Progenitor cell of endocrine pancreas (in vitro differentiated cells): Measurements from ENCODE around the gene KCNIP1. TPM values are rescaled to one million over a fixed set of nuclear protein-coding genes. Genes with fewer than 3 reads are reported as not detected.

Experiments
- DNase-seq: peaks from one replicate; pipeline ENCODE4 v3.0.0; 2021; ENCODE audit warnings: low spot score; ENCODE audit not compliant: unreplicated experiment
- H3K27ac Mint-ChIP-seq: 2 replicates; pipeline ENCODE4 v1.8.0; 2021; ENCODE audit warnings: mild to moderate bottlenecking, moderate library complexity, mixed read lengths
- H3K27me3 Mint-ChIP-seq: 2 replicates; pipeline ENCODE4 v1.8.0; 2021; ENCODE audit warnings: mixed read lengths
- H3K36me3 Mint-ChIP-seq: 2 replicates; pipeline ENCODE4 v1.8.0; 2022; ENCODE audit warnings: mixed read lengths; ENCODE audit not compliant: insufficient read depth
- H3K4me1 Mint-ChIP-seq: 2 replicates; pipeline ENCODE4 v1.8.0; 2021; ENCODE audit warnings: low read depth, mixed read lengths
- H3K4me3 Mint-ChIP-seq: 2 replicates; pipeline ENCODE4 v1.8.0; 2021; ENCODE audit warnings: low read depth, mild to moderate bottlenecking, moderate library complexity, mixed read lengths
- H3K9me3 Mint-ChIP-seq: 2 replicates; pipeline ENCODE4 v1.8.0; 2021; ENCODE audit warnings: low read depth, mixed read lengths
- CTCF ChIP-seq: fragments of 200-600 bp; sonication (generic); IDR thresholded peaks from one replicate; pipeline ENCODE4 v1.5.0; 2021; ENCODE audit warnings: antibody characterized with exemption, mild to moderate bottlenecking; ENCODE audit not compliant: unreplicated experiment
- total RNA-seq: library from RNA; stranded (reverse); gene quantifications from 2 replicates; pipeline ENCODE4 v1.2.1, GENCODE V29; 2021

The KCNIP1 gene
- total RNA-seq, 1 donor from 2014 or later, result 18.2 TPM

- no peak for DNase-seq
- no peak for TF ChIP-seq CTCF
- Mint-ChIP-seq H3K9me3 (peaks cover 3% of the 10 kb centered on the region), H3K4me1 (peaks cover 3% of the 10 kb centered on the region), H3K36me3 (peaks cover 2% of the 10 kb centered on the region), H3K27ac (no peak overlapping the region), H3K4me3 (no peak overlapping the region), H3K27me3 (peaks cover 3% of the 10 kb centered on the region)
Measured at GRCh38 chr5:170585273-170585948, 81.6 kb downstream of the KCNIP1 start.

- Mint-ChIP-seq H3K27ac (no peak overlapping the region), H3K4me3 (no peak overlapping the region), H3K9me3 (peaks cover 3% of the 10 kb centered on the region), H3K27me3 (peaks cover 3% of the 10 kb centered on the region), H3K4me1 (peaks cover 3% of the 10 kb centered on the region), H3K36me3 (peaks cover 2% of the 10 kb centered on the region)
- no peak for DNase-seq
- TF ChIP-seq CTCF, result no peak
Measured at GRCh38 chr5:170587808-170588207, 84.0 kb downstream of the KCNIP1 start.

- no peak overlapping the region for H3K27ac Mint-ChIP-seq
- H3K4me3 Mint-ChIP-seq, result no peak overlapping the region
- peaks cover 3% of the 10 kb centered on the region for H3K9me3 Mint-ChIP-seq
- no peak for TF ChIP-seq CTCF
- H3K36me3 Mint-ChIP-seq, result peaks cover 2% of the 10 kb centered on the region
- DNase-seq, result no peak
- H3K27me3 Mint-ChIP-seq, result peaks cover 7% of the 10 kb centered on the region
- no peaks in the 10 kb centered on the region for H3K4me1 Mint-ChIP-seq
Measured at GRCh38 chr5:170589643-170590042, 85.8 kb downstream of the KCNIP1 start.

GRCh38 chr5:170590566-170590965 lies 86.7 kb downstream of the KCNIP1 start:
- Mint-ChIP-seq H3K27ac (no peak overlapping the region), H3K9me3 (peaks cover 3% of the 10 kb centered on the region), H3K36me3 (peaks cover 2% of the 10 kb centered on the region), H3K4me1 (no peaks in the 10 kb centered on the region), H3K4me3 (no peak overlapping the region), H3K27me3 (peaks cover 7% of the 10 kb centered on the region)
- TF ChIP-seq CTCF, result no peak
- DNase-seq, result no peak

- no peak for TF ChIP-seq CTCF
- H3K9me3 Mint-ChIP-seq, result peaks cover 3% of the 10 kb centered on the region
- peaks cover 7% of the 10 kb centered on the region for H3K27me3 Mint-ChIP-seq
- no peak for DNase-seq
- peaks cover 2% of the 10 kb centered on the region for H3K36me3 Mint-ChIP-seq
- no peak overlapping the region for H3K4me3 Mint-ChIP-seq
- H3K27ac Mint-ChIP-seq, result no peak overlapping the region
- no peaks in the 10 kb centered on the region for H3K4me1 Mint-ChIP-seq
Measured at GRCh38 chr5:170591054-170591453, 87.2 kb downstream of the KCNIP1 start.
